IMR-90 (cell line): ENCODE results near the gene DUSP7. TPM values are rescaled to one million over a fixed set of nuclear protein-coding genes. Genes with fewer than 3 reads are reported as not detected.

ENCODE experiments used
- ATAC-seq: fragments of 200-7000 bp; cut with Tn5 transposase; 2 replicates; pipeline ENCODE4 v1.9.1; 2020; ENCODE audit warnings: low read depth, mild to moderate bottlenecking, moderate library complexity
- BruUV-seq: library from RNA; stranded (reverse); fragments of 400-500 nt; replicated peaks from 2 replicates; lab custom pipeline; 2021; lab: Mats Ljungman, UMichigan
- CTCF ChIA-PET: fragments of 300-600 bp; formaldehyde crosslinking; extraction: SDS; loops from one replicate; lab custom pipeline; 2021; ENCODE audit warnings: antibody characterized with exemption; lab: Yijun Ruan, JAX
- POLR2A ChIA-PET: fragments of 300-600 bp; sonication (Branson Sonifier 250); formaldehyde crosslinking; loops from one replicate; lab custom pipeline; 2022; ENCODE audit warnings: antibody characterized with exemption; ENCODE audit not compliant: unreplicated experiment; lab: Charles Lee
- DNase-seq: peaks from one replicate; pipeline ENCODE4 v3.0.0; 2013
- H2AFZ ChIP-seq: replicated peaks from 2 replicates; pipeline ENCODE3; 2013; ENCODE audit warnings: low read length, mild to moderate bottlenecking; ENCODE audit not compliant: poor library complexity
- H2AK5ac ChIP-seq: 2 replicates; pipeline ENCODE4 v1.6.1; 2013; ENCODE audit warnings: low read depth, low read length, inconsistent platforms
- H2AK9ac ChIP-seq: replicated peaks from 2 replicates; pipeline ENCODE3; 2013; ENCODE audit warnings: mild to moderate bottlenecking, low read depth, low read length, moderate library complexity; ENCODE audit not compliant: poor library complexity
- H2BK120ac ChIP-seq: 2 replicates; pipeline ENCODE4 v1.6.1; 2013; ENCODE audit warnings: low read depth, low read length, inconsistent platforms
- H2BK15ac ChIP-seq: 3 replicates; pipeline ENCODE4 v1.6.1; 2013; ENCODE audit warnings: low read depth, low read length, inconsistent platforms
- H2BK20ac ChIP-seq: 2 replicates; pipeline ENCODE4 v1.6.1; 2013; ENCODE audit warnings: low read depth, mild to moderate bottlenecking, inconsistent platforms, low read length, moderate library complexity
- H2BK5ac ChIP-seq: 2 replicates; pipeline ENCODE4 v1.6.1; 2013; ENCODE audit warnings: mild to moderate bottlenecking, low read depth, low read length, inconsistent platforms; ENCODE audit not compliant: poor library complexity, severe bottlenecking
- H3K14ac ChIP-seq: replicated peaks from 2 replicates; pipeline ENCODE4 v1.6.1; 2013; ENCODE audit warnings: low read depth, low read length, inconsistent platforms
- H3K18ac ChIP-seq: 2 replicates; pipeline ENCODE4 v1.6.1; 2013; ENCODE audit warnings: low read depth, low read length, control low read depth
- H3K23ac ChIP-seq: 2 replicates; pipeline ENCODE4 v1.6.1; 2013; ENCODE audit warnings: low read depth, low read length, inconsistent platforms
- H3K27ac ChIP-seq: 2 replicates; pipeline ENCODE4 v1.5.1; 2013; ENCODE audit warnings: mild to moderate bottlenecking, control low read depth, low read length; ENCODE audit not compliant: insufficient read depth
- H3K27me3 ChIP-seq: 2 replicates; pipeline ENCODE4 v1.6.1; 2013; ENCODE audit warnings: low read length; ENCODE audit not compliant: control insufficient read depth, insufficient read depth
- H3K36me3 ChIP-seq: 2 replicates; pipeline ENCODE4 v1.6.1; 2013; ENCODE audit warnings: low read length, mixed read lengths; ENCODE audit not compliant: control insufficient read depth, insufficient read depth
- H3K4ac ChIP-seq: 2 replicates; pipeline ENCODE4 v1.6.1; 2013; ENCODE audit warnings: low read depth, low read length, inconsistent platforms
- H3K4me1 ChIP-seq: 2 replicates; pipeline ENCODE4 v1.6.1; 2013; ENCODE audit warnings: low read length, mixed read lengths; ENCODE audit not compliant: control insufficient read depth, insufficient read depth
- H3K4me2 ChIP-seq: 2 replicates; pipeline ENCODE4 v1.6.1; 2013; ENCODE audit warnings: low read depth, mild to moderate bottlenecking, control low read depth, low read length, moderate library complexity
- H3K4me3 ChIP-seq: 2 replicates; pipeline ENCODE4 v1.5.1; 2013; ENCODE audit warnings: low read depth, mild to moderate bottlenecking, control low read depth, low read length, moderate library complexity; ENCODE audit not compliant: insufficient read depth
- H3K56ac ChIP-seq: 2 replicates; pipeline ENCODE4 v1.6.1; 2013; ENCODE audit warnings: low read length, inconsistent platforms; ENCODE audit not compliant: insufficient read depth; ENCODE audit errors: extremely low read depth
- H3K79me1 ChIP-seq, 2 experiments: 2 replicates each; pipeline ENCODE4 v1.6.1; 2013; ENCODE audit warnings: low read length in 2 of 2, inconsistent platforms in 1 of 2, low read depth in 1 of 2
- H3K9ac ChIP-seq: 2 replicates; pipeline ENCODE4 v1.6.1; 2013; ENCODE audit warnings: low read depth, low read length, control low read depth
- H3K9me1 ChIP-seq: 2 replicates; pipeline ENCODE4 v1.6.1; 2013; ENCODE audit warnings: low read length, inconsistent platforms; ENCODE audit not compliant: insufficient read depth
- H3K9me3 ChIP-seq: 2 replicates; pipeline ENCODE4 v1.6.1; 2013; ENCODE audit warnings: low read length; ENCODE audit not compliant: control insufficient read depth, insufficient read depth
- H4K20me1 ChIP-seq: 2 replicates; pipeline ENCODE4 v1.6.1; 2013; ENCODE audit warnings: low read length, inconsistent platforms; ENCODE audit not compliant: insufficient read depth
- H4K5ac ChIP-seq: 2 replicates; pipeline ENCODE4 v1.6.1; 2013; ENCODE audit warnings: mild to moderate bottlenecking, low read depth, low read length, control low read depth
- H4K8ac ChIP-seq, 2 experiments: 2 replicates each; pipeline ENCODE4 v1.6.1; 2013; ENCODE audit warnings: low read depth in 2 of 2, low read length in 2 of 2, control low read depth in 1 of 2, inconsistent platforms in 1 of 2
- H4K91ac ChIP-seq: 2 replicates; pipeline ENCODE4 v1.6.1; 2013; ENCODE audit warnings: low read depth, low read length, inconsistent platforms; ENCODE audit not compliant: insufficient read depth
- BHLHE40 ChIP-seq: fragments of 150-350 bp; IDR thresholded peaks from 2 replicates; pipeline ENCODE4 v1.6.1; 2016; ENCODE audit warnings: mild to moderate bottlenecking, low read depth, low read length
- CEBPB ChIP-seq: IDR thresholded peaks from 2 replicates; pipeline ENCODE4 v1.6.1; 2012; ENCODE audit warnings: low read depth, low read length, improper control_type of control experiment
- CHD1 ChIP-seq: IDR thresholded peaks from 2 replicates; pipeline ENCODE4 v1.6.1; 2012; ENCODE audit warnings: low read depth, low read length, improper control_type of control experiment
- ELK1 ChIP-seq: fragments of 150-350 bp; IDR thresholded peaks from 2 replicates; pipeline ENCODE4 v1.6.1; 2016; ENCODE audit warnings: low read depth, mild to moderate bottlenecking, low read length, moderate library complexity, borderline replicate concordance
- FOS ChIP-seq: fragments of 150-350 bp; IDR thresholded peaks from 2 replicates; pipeline ENCODE4 v1.6.1; 2016; ENCODE audit warnings: low read depth, low read length
- MAFK ChIP-seq: IDR thresholded peaks from 2 replicates; pipeline ENCODE4 v1.6.1; 2012; ENCODE audit warnings: low read depth, low read length, improper control_type of control experiment
- MAZ ChIP-seq: IDR thresholded peaks from 2 replicates; pipeline ENCODE4 v1.6.1; 2012; ENCODE audit warnings: low read depth, mild to moderate bottlenecking, low read length, improper control_type of control experiment, moderate library complexity, borderline replicate concordance
- MXI1 ChIP-seq: IDR thresholded peaks from 2 replicates; pipeline ENCODE4 v1.6.1; 2012; ENCODE audit warnings: low read depth, mild to moderate bottlenecking, low read length, moderate library complexity, borderline replicate concordance
- NFE2L2 ChIP-seq: fragments of 150-350 bp; IDR thresholded peaks from 2 replicates; pipeline ENCODE4 v1.6.1; 2016; ENCODE audit warnings: low read depth, mild to moderate bottlenecking, low read length
- POLR2A ChIP-seq: IDR thresholded peaks from 2 replicates; pipeline ENCODE4 v1.6.1; 2012; ENCODE audit warnings: mild to moderate bottlenecking, low read depth, low read length
- RAD21 ChIP-seq: IDR thresholded peaks from 2 replicates; pipeline ENCODE4 v1.6.1; 2012; ENCODE audit warnings: low read length, improper control_type of control experiment
- RCOR1 ChIP-seq: IDR thresholded peaks from 2 replicates; pipeline ENCODE4 v1.6.1; 2012; ENCODE audit warnings: mild to moderate bottlenecking, low read length, improper control_type of control experiment; ENCODE audit not compliant: insufficient replicate concordance
- RFX5 ChIP-seq: IDR thresholded peaks from 2 replicates; pipeline ENCODE4 v1.8.0; 2012; ENCODE audit warnings: low read depth, mild to moderate bottlenecking, low read length, moderate library complexity
- SMC3 ChIP-seq: fragments of 150-350 bp; IDR thresholded peaks from 2 replicates; pipeline ENCODE4 v1.6.1; 2016; ENCODE audit warnings: low read depth, mild to moderate bottlenecking, antibody characterized with exemption, low read length, moderate library complexity
- USF2 ChIP-seq: fragments of 150-350 bp; IDR thresholded peaks from 2 replicates; pipeline ENCODE4 v1.6.1; 2017; ENCODE audit warnings: mild to moderate bottlenecking, antibody characterized with exemption, low read length, low read depth
- WGBS, 2 experiments: methylation state at CpG; one replicate each; pipeline versions ENCODE4 v1.1.5 to v1.1.7; 2013; ENCODE audit warnings: missing lambda C conversion rate in 2 of 2; ENCODE audit not compliant: insufficient read length in 1 of 2; ENCODE audit errors: extremely low coverage in 2 of 2; 5-methylcytosine and 5-hydroxymethylcytosine counted together
- dilution Hi-C: fragments of 300-500 bp; cut with HindIII; formaldehyde crosslinking; loops from one replicate; pipeline ENCODE4 v1.14.3; 2018; ENCODE audit warnings: low sequenced_read_pairs; ENCODE audit not compliant: unreplicated experiment
- in situ Hi-C: fragments of 300-500 bp; cut with MboI; formaldehyde crosslinking; loops from 3 replicates; pipeline ENCODE4 v1.14.3; 2019; ENCODE audit warnings: low sequenced_read_pairs, inconsistent platforms, mixed read lengths
- intact Hi-C: fragments of 100-400 bp; cut with micrococcal nuclease; formaldehyde crosslinking; loops from 2 replicates; pipeline ENCODE4 v1.10.0; 2022
- polyA plus RNA-seq, 3 experiments: library from polyadenylated mRNA; depleted of rRNA; stranded (reverse); fragments of >200 nt; gene quantifications; 2 replicates each; pipeline ENCODE4 v1.2.3, GENCODE V29; 2012; ENCODE audit warnings: low replicate concordance in 1 of 3
- total RNA-seq: library from RNA; depleted of rRNA; stranded (reverse); fragments of >200 nt; gene quantifications from 2 replicates; pipeline ENCODE4 v1.2.3, GENCODE V29; 2012
- TF ChIP-seq, protein P1 (sequence below): conservative IDR thresholded peaks from 2 replicates; pipeline ENCODE4 v1.5.1; 2012; ENCODE audit warnings: mild to moderate bottlenecking, low read depth, low read length, improper control_type of control experiment

The DUSP7 gene
- total and polyA plus RNA-seq, 2 of the 4 experiments (the other 2 are of a cell fraction), result 9.3 to 24.0 TPM

- Histone ChIP-seq H2AK9ac (peak overlapping the region; percentile 48), H2BK5ac (no peak overlapping the region), H2BK15ac (no peak overlapping the region), H2BK120ac (no peak overlapping the region), H3K14ac (no peak overlapping the region), H2AK5ac (no peak overlapping the region), H4K20me1 (no peaks in the 10 kb centered on the region), H4K91ac (no peak overlapping the region), H3K4me2 (no peak overlapping the region), H3K23ac (no peak overlapping the region), H3K9me1 (peaks cover 27% of the 10 kb centered on the region), H3K4me1 (peaks cover 2% of the 10 kb centered on the region), H3K4ac (no peak overlapping the region), H3K56ac (no peak overlapping the region), H3K9me3 (peaks cover 2% of the 10 kb centered on the region; the same call in 1 of the 2 replicates), H2AFZ (no peak overlapping the region), H3K27me3 (no peaks in the 10 kb centered on the region), H3K9ac (no peak overlapping the region), H3K79me1 (peaks cover 0 to 7% of the 10 kb centered on the region in 2 experiments; a peak in 1 of 4 replicates), H3K27ac (no peak overlapping the region), H4K5ac (no peak overlapping the region), H4K8ac (no peak overlapping the region), H3K18ac (no peak overlapping the region), H3K4me3 (no peak overlapping the region), H3K36me3 (no peaks in the 10 kb centered on the region; the same call in 1 of the 2 replicates), H2BK20ac (no peak overlapping the region)
- no TSS peak for BruUV-seq
- no peak for ATAC-seq
- ChIA-PET CTCF (no interaction called here), POLR2A (no interaction called here)
- TF ChIP-seq MXI1, result no peak
- no peak for TF ChIP-seq BHLHE40
- TF ChIP-seq RCOR1, result no peak
- TF ChIP-seq SMC3, result no peak
- TF ChIP-seq ELK1, result no peak
- TF ChIP-seq RFX5, result no peak
- no peak for TF ChIP-seq FOS
- TF ChIP-seq RAD21, result no peak
- TF ChIP-seq CEBPB, result no peak
- no peak for TF ChIP-seq USF2
- TF ChIP-seq, protein P1, sequence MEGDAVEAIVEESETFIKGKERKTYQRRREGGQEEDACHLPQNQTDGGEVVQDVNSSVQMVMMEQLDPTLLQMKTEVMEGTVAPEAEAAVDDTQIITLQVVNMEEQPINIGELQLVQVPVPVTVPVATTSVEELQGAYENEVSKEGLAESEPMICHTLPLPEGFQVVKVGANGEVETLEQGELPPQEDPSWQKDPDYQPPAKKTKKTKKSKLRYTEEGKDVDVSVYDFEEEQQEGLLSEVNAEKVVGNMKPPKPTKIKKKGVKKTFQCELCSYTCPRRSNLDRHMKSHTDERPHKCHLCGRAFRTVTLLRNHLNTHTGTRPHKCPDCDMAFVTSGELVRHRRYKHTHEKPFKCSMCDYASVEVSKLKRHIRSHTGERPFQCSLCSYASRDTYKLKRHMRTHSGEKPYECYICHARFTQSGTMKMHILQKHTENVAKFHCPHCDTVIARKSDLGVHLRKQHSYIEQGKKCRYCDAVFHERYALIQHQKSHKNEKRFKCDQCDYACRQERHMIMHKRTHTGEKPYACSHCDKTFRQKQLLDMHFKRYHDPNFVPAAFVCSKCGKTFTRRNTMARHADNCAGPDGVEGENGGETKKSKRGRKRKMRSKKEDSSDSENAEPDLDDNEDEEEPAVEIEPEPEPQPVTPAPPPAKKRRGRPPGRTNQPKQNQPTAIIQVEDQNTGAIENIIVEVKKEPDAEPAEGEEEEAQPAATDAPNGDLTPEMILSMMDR, result no peak
- no peak for TF ChIP-seq MAZ
- TF ChIP-seq CHD1, result no peak
- TF ChIP-seq NFE2L2, result no peak
- no peak for TF ChIP-seq MAFK
- no peak for TF ChIP-seq POLR2A
- in situ Hi-C loops, result no loop called here
- WGBS, 2 experiments, result 90% methylated on average over 2 of the region's 3 CpGs; no CpG with 5 or more reads in 1 of the 2 experiments
- no peak for DNase-seq
- dilution Hi-C loops, result no loop called here
- intact Hi-C loops, result no loop called here
Measured at GRCh38 chr3:52099001-52099401, 42.6 kb upstream of the DUSP7 start.
